Embryonic facial prominence (tissue), 1 donor: ENCODE measurements around the gene RBM10.
"Not testable (repeated sequence)": the region's sequence is repeated elsewhere in the genome, so short reads cannot be mapped to it uniquely, and the experiment has no call there.

ENCODE experiments used
- DNase-seq: peaks from one replicate; pipeline ENCODE4 v3.0.0-alpha.2; 2016; ENCODE audit errors: extremely low spot score

Gene RBM10, protein sequence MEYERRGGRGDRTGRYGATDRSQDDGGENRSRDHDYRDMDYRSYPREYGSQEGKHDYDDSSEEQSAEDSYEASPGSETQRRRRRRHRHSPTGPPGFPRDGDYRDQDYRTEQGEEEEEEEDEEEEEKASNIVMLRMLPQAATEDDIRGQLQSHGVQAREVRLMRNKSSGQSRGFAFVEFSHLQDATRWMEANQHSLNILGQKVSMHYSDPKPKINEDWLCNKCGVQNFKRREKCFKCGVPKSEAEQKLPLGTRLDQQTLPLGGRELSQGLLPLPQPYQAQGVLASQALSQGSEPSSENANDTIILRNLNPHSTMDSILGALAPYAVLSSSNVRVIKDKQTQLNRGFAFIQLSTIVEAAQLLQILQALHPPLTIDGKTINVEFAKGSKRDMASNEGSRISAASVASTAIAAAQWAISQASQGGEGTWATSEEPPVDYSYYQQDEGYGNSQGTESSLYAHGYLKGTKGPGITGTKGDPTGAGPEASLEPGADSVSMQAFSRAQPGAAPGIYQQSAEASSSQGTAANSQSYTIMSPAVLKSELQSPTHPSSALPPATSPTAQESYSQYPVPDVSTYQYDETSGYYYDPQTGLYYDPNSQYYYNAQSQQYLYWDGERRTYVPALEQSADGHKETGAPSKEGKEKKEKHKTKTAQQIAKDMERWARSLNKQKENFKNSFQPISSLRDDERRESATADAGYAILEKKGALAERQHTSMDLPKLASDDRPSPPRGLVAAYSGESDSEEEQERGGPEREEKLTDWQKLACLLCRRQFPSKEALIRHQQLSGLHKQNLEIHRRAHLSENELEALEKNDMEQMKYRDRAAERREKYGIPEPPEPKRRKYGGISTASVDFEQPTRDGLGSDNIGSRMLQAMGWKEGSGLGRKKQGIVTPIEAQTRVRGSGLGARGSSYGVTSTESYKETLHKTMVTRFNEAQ

DNA sequence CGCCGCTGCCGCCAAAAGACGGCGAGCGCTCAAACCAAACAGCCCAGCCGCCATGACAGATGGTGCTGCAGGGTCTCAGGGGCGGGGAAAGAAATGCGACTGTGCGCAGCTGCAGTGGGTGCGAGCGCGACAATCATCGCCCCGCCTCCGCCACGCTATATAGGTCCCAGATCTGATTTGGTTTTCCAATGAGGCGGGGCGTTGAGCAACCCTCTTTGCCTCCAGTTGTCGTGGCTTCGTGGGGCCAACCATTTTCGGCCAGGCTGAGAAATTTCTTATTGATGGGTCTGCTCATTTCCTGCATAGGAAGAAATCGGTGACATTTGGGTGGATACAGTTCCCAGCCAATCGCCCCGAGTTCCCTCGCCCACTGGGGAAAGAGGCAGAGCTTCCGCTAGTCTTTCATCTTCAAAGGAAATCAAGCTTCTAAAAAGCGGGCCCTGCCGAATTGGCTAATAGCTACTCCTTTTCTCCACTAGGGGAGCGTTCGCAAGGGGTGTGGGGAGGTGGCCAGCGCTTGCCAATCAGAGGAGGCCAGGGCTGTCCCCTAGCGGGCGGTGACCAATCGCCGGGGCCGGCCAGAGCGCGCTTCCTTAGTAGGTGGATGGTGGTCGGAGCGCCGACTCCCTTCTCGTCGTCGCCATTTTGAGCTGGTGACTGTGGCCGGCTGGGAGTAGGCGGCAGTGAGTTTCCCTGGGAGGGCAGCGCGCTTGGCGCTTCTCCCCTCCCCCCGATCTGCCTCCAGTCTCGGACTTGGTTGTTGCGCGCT is at the start of gene RBM10, which contains the start of gene NDUFB11:
Gene RBM10 (plus strand): TSS at position 596 of the 769 bp plus-strand sequence. CDS start 2,261 bp downstream, outside the sequence.
Gene NDUFB11 (minus strand): TSS at position 77 of the 769 bp plus-strand sequence. CDS start 23 bp downstream, at position 54.
- peak; percentile 82 for DNase-seq

DNA sequence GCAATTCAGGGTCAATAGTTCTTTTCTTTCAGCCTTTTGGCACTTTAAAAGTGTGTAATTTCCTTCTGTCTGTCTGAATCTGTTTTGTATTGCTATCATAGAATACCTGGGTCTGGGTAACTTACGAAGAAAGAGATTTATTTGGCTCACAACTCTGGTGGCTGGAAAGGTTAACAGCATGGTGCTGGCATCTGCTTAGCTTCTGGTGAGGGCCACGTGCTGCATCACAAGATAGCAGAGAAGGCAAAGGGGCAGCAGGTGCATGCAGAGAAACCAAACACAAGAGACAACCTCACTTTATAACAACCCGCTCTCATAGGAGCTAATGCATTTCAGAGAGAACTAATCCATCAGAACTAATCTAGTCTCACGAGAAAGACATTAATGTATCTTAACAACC is 48.0 kb upstream of the RBM10 start:
- DNase-seq: no peak

DNA sequence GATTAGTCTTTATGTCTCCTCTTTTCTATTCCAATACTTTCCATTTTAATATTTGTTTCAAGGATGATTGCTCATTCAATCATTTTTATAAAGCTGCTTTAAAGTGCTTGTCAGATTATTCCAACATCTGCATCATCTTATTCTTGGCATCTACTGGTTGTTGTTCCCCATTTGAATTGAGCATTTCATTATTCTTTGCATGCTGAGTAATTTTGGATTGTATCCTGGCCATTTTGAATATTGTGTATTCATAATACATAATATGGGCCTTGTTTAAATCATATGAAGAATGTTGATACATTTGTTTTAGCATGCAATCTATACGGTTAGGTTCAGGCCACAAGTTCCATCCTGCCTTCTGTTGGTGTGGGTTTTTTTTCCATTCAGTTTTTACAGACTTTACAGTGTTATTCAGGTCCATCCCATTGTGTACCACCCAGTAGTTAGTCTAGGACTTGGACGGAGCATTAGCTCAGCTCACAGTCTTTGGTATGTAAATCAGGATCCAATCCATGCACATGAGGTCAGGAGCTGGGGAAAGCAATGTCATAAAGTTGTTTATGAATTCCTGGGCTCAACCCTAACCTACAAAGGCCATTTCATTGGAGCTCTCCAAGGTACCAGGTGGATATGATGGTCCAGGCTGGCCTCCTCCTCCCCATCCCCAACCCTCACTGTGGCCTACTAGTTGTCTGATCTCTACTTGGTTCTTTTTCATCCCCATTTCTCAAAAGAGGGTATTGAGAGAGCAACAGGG is 46.5 kb upstream of the RBM10 start:
- DNase-seq: no peak

DNA sequence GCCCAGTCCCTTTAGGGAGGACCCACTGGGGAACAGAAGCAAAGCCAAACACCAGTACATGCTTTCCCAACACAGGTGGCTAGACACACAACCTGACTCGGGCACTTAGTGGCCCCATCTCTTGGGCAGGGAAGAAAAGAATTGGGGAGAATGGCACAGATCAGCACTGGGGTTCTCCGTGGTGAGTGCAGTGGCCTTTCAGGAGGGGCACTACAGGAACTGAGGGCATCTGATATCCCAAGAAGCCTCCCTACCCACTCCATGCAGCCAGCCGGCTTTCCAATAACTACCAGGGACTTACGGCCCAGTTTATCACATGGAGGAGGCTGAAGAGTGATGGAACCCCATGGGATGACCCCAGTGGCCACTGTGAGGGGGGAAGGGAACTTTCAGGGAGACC is 43.8 kb upstream of the RBM10 start:
- no peak for DNase-seq

DNA sequence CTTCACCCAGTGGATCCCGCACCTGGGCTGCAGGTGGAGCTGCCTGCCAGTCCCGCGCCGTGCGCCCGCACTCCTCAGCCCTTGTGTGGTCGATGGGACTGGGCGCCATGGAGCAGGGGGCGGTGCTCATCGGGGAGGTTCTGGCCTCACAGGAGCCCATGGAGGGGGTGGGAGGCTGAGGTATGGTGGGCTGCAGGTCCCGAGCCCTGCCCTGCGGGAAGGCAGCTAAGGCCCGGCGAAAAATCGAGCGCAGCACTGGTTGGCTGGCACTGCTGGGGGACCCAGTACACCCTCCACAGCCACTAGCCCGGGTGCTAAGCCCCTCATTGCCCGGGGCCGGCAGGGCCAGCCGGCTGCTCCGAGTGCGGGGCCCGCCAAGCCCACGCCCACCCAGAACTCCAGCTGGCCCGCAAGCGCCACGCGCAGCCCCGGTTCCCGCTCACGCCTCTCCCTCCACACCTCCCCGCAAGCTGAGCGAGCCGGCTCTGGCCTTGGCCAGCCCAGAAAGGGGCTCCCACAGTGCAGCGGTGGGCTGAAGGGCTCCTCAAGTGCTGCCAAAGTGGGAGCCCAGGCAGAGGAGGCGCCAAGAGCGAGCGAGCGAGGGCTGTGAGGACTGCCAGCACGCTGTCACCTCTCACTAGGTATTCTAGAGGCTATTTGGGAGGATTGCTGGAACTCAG is 33.9 kb upstream of the RBM10 start:
- DNase-seq: not testable (repeated sequence)

DNA sequence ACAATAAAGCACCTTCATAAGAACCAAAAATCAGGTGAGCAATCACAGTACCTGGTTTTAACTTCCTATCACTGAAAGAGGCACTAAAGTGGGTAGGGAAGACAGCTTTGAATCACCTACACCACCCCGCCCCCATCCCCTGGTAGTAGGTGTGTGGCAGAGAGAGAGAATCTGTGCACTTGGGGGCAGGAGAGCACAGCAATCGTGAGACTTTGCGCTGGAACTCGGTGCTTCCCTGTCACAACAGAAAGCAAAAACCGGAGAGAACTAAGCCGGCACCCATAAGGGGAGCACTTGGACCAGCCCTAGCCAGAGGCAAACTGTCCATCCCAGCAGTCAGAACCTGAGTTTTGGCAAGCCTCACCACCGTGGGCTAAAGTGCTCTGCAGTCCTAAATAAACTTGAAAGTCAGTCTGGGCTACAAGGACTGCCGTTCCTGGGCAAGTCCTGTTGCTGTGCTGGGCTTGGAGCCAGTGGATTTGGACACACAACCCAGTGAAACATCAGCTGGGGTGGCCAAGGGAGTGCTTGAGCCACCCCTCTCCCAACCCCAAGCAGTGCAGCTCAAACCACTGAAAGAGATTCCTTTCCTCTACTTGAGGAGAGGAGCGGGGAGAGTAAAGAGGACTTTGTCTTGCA is 32.6 kb upstream of the RBM10 start:
- no peak for DNase-seq

DNA sequence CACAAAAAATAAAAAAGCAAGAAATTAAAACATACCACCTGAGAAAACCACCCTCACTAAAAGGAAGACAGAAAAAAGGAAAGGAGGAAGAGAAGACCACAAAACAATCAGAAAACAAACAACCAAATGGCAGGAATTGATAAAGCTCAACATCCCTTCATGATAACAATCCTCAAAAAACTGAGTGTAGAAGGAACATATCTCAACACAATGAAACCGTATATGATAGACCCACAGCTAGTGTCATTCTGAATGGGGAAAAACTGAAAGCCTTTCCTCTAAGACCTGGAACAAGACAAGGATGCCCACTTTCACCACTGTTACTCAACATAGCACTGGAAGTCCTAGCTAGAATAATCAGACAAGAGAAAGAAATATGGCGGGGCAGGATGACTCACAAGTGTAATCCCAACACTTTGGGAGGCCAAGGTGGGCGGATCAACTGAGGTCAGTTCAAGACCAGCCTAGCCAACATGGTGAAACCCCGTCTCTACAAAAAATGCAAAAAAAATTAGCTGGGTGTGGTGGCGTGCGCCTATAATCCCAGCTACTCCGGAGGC is 28.4 kb upstream of the RBM10 start:
- DNase-seq: not testable (repeated sequence)

DNA sequence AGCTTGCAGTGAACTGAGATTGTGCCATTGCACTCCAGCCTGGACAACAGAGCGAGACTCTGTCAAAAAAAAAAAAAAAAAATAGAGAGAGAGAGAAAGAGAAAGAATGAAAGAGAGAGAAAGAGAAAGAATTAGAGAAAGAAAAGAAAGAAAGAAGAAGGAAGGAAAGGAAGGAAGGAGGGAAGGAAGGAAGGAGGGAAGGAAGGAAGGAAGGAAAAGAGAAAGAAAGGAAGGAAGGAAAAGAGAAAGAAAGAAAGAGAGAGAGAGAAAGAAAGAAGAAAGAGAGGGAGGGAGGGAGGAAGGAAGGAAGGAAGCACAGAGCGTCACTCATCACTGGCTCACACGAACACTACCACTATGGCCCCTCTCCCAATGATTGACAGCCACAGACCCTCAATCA is 20.6 kb upstream of the RBM10 start:
- DNase-seq: not testable (repeated sequence)

DNA sequence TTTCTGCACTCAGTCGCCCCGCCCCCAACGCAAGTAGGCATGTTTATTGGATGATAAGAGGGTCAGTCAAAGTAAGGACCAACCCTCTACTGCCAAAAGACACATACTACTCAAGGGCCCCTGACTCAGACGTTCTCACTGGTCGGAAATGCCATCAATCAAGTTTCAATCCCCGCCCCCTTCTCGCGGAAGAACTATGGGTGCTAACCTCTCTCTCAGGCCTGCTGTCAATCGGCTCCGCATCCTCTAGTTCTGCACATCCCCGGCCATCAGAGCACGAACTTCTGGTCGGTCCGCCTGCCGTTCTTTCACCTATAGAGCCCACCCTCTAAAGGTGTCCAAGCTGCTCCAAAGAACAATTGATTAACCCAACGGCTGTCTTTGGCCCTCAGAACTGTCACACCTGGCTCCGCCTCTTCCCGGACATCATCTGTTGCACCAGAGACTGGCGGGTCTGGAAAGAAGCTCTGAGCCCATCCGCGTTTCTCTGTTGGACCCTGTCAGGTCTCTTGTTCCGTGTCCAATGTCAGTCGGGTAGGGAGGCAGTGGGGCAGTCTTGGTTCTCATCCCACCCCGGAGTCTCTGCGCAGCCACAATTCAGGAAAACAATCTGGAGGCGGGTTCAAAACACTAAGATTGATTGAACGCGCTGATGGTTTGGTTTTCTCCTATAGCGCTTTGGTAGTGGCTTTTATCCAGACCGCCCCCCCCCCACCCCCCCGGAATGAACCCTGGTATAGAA is 15.7 kb upstream of the RBM10 start:
- peak; percentile 84 for DNase-seq

DNA sequence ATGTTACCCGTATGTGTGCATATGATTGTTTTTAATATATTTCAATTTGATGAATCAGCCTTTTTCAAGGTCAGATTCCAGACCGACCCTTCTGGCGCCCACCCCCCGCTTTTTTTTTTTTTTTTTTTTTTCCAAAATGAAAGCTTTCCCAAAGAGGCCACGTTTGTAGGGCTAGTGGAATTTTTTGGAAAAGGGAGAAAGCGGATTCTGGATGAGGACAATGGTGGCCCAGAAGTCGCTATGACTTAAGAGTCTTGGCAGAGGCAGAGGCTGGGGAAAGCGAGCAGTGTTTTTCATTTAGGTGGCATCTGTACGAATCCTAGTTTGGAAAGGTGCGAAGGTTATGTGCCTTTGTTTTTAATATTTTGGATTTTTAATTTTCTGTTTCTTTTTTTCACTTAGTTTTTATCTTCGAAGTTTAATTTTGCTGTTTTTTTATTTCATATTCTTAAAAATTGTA is 15.1 kb upstream of the RBM10 start:
- DNase-seq: no peak

DNA sequence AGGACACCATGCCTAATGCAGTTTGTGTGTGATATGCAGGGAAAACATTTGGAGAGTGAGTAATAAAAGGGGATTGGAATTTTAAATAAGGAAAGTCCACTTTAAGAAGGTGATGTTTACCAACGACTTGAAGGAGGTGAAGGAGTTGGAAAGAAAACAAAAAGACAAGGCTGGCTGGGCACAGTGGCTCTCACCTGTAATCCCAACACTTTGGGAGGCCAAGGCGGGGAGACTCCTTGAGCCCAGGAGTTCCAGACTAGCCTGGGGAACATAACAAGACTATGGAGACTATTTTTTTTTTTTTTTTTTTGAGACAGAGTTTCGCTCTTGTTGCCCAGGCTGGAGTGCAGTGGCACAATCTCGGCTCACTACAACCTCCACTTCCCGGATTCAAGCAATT is 11.5 kb upstream of the RBM10 start:
- no peak for DNase-seq

DNA sequence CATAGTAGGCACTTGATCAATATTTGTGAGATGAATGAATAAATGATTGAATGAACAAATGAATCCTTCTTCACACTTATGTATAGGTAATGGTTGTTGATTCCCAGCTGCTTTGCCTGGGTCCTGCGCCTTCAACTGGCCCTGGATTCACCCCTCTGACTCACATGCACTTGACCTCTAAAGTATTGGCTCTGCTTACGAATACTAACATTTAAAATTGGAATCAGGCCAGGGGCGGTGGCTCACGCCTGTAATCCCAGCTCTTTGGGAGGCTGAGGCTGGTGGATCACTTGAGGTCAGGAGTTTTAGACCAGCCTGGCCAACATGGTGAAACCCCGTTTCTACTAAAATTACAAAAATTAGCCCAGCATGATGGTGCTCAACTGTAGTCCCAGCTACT is 9.4 kb upstream of the RBM10 start:
- DNase-seq: not testable (repeated sequence)

DNA sequence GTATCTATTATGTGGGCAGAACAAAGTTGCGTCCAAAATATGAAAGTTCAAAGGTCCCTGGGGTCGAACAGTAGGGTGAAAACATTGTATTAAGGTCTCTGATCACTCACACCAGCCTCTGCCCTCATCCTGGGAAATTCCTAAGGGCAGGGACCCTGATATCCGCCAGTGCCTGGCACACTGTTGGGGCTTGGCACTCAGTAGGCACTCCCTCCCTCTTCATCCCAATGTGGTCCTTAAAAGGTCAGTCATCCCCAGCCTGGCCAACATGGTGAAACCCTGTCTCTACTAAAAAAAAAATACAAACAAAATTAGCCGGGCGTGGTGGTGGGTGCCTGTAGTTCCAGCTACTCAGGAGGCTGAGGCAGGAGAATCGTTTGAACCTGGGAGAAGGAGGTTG is 6.8 kb upstream of the RBM10 start:
- DNase-seq: no peak

DNA sequence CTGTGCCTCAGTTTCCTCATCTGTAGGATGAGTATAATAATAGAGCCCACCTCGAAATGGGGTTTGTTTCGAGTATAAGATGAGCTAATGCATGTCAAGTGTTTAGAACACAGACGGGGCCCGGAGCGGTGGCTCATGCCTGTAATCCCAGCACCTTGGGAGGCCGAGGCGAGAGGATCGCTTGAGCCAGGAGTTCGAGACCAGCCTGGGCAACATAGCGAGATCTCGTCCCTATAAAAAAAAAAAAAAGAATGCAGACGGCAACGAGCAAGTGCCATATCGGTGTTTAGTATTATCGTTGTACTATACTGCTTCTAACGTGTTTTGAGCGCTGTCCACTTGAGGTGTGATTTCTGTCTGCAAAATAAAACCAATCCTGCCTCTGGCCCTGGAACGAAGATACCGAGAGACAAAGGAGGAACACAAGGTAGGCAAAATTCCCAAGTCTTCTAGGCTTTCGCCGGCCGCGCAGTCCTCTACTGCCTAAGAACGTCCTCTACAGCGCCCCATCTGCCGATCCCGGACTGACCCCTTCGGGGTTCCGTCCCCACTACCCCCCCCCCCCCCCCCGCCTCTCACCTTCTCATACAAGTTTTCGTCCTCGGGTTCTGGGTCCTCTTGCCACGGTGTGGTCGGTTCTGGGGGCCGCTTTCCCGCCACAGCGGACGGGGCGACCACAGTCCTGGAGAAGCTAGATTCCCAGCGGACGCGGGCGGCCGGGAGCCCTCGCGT is 961 bp upstream of the RBM10 start:
- no peak for DNase-seq

DNA sequence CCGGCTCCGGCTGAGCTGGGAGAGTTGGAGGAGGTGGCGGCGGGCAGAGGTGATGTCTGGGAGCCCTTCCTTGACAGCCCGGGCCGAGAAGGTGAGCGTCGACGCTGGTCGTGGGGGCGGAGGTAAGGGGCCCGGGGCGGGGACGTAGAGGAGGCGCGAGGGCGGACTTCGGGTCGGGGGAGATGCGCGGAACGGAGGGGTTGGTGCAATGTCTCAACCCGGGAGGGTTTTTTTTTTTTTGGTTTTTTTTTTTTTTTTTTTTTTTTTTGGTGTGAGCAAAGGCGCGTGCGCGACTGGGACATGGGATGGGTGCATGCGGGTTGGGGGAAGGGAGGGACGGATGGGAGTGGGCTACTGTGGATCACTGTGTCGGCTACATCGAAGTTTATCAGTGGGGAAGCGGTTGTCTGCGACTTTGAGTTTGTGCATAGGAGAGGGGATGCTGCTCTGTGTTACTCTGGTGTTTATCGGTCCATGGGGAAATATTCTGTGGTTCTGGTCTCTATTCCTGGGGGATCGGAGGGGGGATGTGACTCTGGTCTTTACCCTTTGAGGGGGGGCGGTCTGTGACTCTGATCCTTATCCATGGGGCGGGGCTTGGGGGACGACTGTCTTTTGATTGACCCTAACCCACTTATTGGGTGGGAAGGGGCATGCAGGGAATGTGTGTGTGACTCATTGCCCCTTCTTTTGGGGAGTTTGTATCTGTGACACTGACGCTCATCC is 537 bp downstream of the RBM10 start:
- no peak for DNase-seq

DNA sequence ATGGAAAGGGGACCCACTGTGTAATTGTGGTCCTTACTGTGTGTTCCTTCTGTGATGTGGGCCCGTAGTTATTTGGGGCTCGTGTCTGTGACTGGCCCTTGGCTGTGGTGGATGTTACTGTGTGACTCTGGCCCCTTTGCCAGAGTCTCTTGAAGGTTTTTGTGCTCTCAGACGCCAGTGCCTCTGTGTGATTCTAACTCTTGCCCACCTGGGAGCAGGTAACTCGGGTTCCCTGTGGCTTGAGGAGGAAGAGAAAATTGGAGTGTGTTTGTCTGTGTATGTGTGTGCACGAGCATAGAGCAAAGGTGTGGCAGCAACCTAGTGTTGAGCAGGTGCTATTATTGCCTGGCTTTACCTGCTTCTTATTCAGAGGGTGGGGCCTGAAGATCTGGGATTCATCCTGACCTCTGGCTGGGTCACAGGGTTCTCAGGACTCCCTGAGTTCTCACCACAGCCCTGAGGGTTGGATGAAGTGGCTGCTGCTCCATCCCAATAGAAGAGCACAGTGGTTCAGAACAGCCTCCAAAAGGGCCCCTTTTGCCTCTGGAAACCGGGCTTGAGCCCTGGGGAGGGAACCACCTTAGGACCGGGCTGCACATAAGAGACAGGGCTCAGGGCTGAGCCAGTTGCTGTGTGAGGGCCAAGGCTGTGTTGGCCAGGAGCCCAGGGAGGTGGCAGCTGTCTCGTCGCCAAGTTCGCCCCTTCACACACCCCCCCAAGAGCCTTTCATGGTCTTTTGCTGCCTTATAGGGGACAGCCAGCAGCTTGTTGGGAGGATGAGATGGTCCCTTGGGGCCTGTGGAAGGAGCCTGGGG is 1.3 kb downstream of the RBM10 start:
- no peak for DNase-seq
